K562 (cell line): Measurements from ENCODE around the gene SARS1. TPM values are rescaled to one million over a fixed set of nuclear protein-coding genes. Genes with fewer than 3 reads are reported as not detected.

Source experiments
- ARNT ChIP-seq, 2 experiments: fragments of 450-650 bp; IDR thresholded peaks; 2 replicates each; pipeline ENCODE4 v1.6.1; 2016; ENCODE audit warnings: mild to moderate bottlenecking in 1 of 2
- C11orf30 ChIP-seq: fragments of 450-650 bp; IDR thresholded peaks from 2 replicates; pipeline ENCODE4 v1.6.1; 2016; ENCODE audit warnings: low read depth, mild to moderate bottlenecking
- ELF1 ChIP-seq: fragments of 200-800 bp; sonication (Bioruptor generic); IDR thresholded peaks from 2 replicates; pipeline ENCODE4 v1.6.1; 2016; ENCODE audit warnings: missing genetic modification characterization, missing compliant biosample characterization
- GATA2 ChIP-seq: sonication (generic); formaldehyde crosslinking; IDR thresholded peaks from 2 replicates; pipeline ENCODE4 v1.4.0; 2020; ENCODE audit warnings: mild to moderate bottlenecking, missing genetic modification reagents
- HDAC1 ChIP-seq, 2 experiments: fragments of 450-650 bp; IDR thresholded peaks; 2 replicates each; pipeline ENCODE4 v1.6.1; 2016 to 2017; ENCODE audit warnings: inconsistent platforms in 1 of 2, mild to moderate bottlenecking in 1 of 2, moderate library complexity in 1 of 2
- KAT8 ChIP-seq: fragments of 450-650 bp; IDR thresholded peaks from 2 replicates; pipeline ENCODE4 v1.6.1; 2016; ENCODE audit warnings: low read depth, mild to moderate bottlenecking
- KLF16 ChIP-seq: IDR thresholded peaks from 2 replicates; pipeline ENCODE4 v1.6.1; 2016; ENCODE audit warnings: antibody characterized with exemption
- MAFK ChIP-seq: IDR thresholded peaks from 2 replicates; pipeline ENCODE4 v1.6.1; 2011; ENCODE audit warnings: low read length, improper control_type of control experiment
- MCM3 ChIP-seq: fragments of 450-650 bp; IDR thresholded peaks from 2 replicates; pipeline ENCODE4 v1.6.1; 2016
- MYC ChIP-seq, 2 experiments: fragments of 250-450 bp in 1 of 2; sonication (Bioruptor Pico) in 1 of 2; IDR thresholded peaks; 2 replicates each; pipeline versions ENCODE4 v1.5.1 to v1.6.1; 2012 to 2021; ENCODE audit warnings: low read depth in 2 of 2, borderline replicate concordance in 1 of 2, improper control_type of control experiment in 1 of 2, low read length in 1 of 2, mild to moderate bottlenecking in 1 of 2, moderate library complexity in 1 of 2
- POLR3G ChIP-seq: IDR thresholded peaks from 2 replicates; pipeline ENCODE4 v1.6.1; 2011; ENCODE audit not compliant: insufficient read length, insufficient replicate concordance; ENCODE audit errors: extremely low read depth
- RAD21 ChIP-seq, 2 experiments: fragments of 250-450 bp in 1 of 2; fragments of 450-650 bp in 1 of 2; sonication (Bioruptor Pico) in 1 of 2; formaldehyde crosslinking in 1 of 2; IDR thresholded peaks in 1 of 2; conservative IDR thresholded peaks in 1 of 2; 2 replicates each; pipeline versions ENCODE4 v1.4.0 to v1.8.0; 2020 to 2022; ENCODE audit warnings: mild to moderate bottlenecking in 2 of 2, moderate library complexity in 1 of 2
- RBM14 ChIP-seq: fragments of 200-400 bp; formaldehyde crosslinking; IDR thresholded peaks from 2 replicates; pipeline ENCODE4 v1.6.1; 2018; ENCODE audit warnings: low read depth, mild to moderate bottlenecking, low read length, moderate library complexity, borderline replicate concordance; ENCODE audit not compliant: insufficient read depth
- SMARCE1 ChIP-seq: fragments of 450-650 bp; IDR thresholded peaks from 2 replicates; pipeline ENCODE4 v1.7.1; 2016; ENCODE audit warnings: mild to moderate bottlenecking
- TRIM24 ChIP-seq, 2 experiments: fragments of 450-650 bp; IDR thresholded peaks; 2 replicates each; pipeline ENCODE4 v1.6.1; 2016
- YY1 ChIP-seq, 3 experiments: IDR thresholded peaks; 2 replicates each; pipeline ENCODE4 v1.6.1; 2011; ENCODE audit warnings: low read length in 2 of 3, mild to moderate bottlenecking in 2 of 3, moderate library complexity in 2 of 3, borderline replicate concordance in 1 of 3, control low read depth in 1 of 3, low read depth in 1 of 3; ENCODE audit not compliant: insufficient read depth in 3 of 3, insufficient replicate concordance in 2 of 3, control insufficient read depth in 1 of 3, insufficient read length in 1 of 3; ENCODE audit errors: extremely low read depth in 1 of 3
- ZNF140 ChIP-seq: fragments of 250-450 bp; sonication (Bioruptor Pico); IDR thresholded peaks from 2 replicates; pipeline ENCODE4 v1.8.0; 2021; ENCODE audit warnings: moderate library complexity, mild to moderate bottlenecking, inconsistent platforms
- polyA plus RNA-seq, 8 experiments: library from polyadenylated mRNA; depleted of rRNA in 4 of 8; stranded (reverse) in 5 of 8; unstranded in 3 of 8; fragments of >200 nt; fragmentation: Nextera tagmentation in 2 of 8; fragmentation: Illumina TruSeq in 1 of 8; extraction: Ambion mirVana in 2 of 8; extraction: Trizol in 1 of 8; gene quantifications; 2 replicates each; pipeline versions ENCODE4 v1.2.1 to v1.2.3, GENCODE V29; 2011 to 2014; ENCODE audit warnings: inconsistent platforms in 1 of 8, missing spikeins in 1 of 8
- total RNA-seq, 7 experiments: library from RNA; depleted of rRNA in 6 of 7; stranded (reverse); fragments of >200 nt in 6 of 7; fragmentation: Illumina TruSeq in 2 of 7; extraction: Trizol in 2 of 7; gene quantifications; 2 replicates each; pipeline versions ENCODE4 v1.2.1 to v1.2.3, GENCODE V29; 2011 to 2021; ENCODE audit warnings: low replicate concordance in 1 of 7
- TF ChIP-seq, protein P1 (sequence below): sonication (generic); formaldehyde crosslinking; IDR thresholded peaks from 2 replicates; pipeline ENCODE4 v1.9.0; 2022; ENCODE audit warnings: mild to moderate bottlenecking, missing genetic modification reagents
- TF ChIP-seq, protein P2 (sequence below): fragments of 450-650 bp; formaldehyde crosslinking; conservative IDR thresholded peaks from 2 replicates; pipeline ENCODE4 v1.4.0; 2022; ENCODE audit warnings: mild to moderate bottlenecking, missing genetic modification characterization
- TF ChIP-seq, protein P3 (sequence below): IDR thresholded peaks from 2 replicates; pipeline ENCODE4 v1.6.1; 2012; ENCODE audit warnings: low read depth, low read length, improper control_type of control experiment, borderline replicate concordance

SARS1 gene
- total and polyA plus RNA-seq, 9 of the 15 experiments (the other 6 are each of a cell fraction or from before 2014, with no cell fraction given), result 221 to 623 (median 254) TPM

DNA sequence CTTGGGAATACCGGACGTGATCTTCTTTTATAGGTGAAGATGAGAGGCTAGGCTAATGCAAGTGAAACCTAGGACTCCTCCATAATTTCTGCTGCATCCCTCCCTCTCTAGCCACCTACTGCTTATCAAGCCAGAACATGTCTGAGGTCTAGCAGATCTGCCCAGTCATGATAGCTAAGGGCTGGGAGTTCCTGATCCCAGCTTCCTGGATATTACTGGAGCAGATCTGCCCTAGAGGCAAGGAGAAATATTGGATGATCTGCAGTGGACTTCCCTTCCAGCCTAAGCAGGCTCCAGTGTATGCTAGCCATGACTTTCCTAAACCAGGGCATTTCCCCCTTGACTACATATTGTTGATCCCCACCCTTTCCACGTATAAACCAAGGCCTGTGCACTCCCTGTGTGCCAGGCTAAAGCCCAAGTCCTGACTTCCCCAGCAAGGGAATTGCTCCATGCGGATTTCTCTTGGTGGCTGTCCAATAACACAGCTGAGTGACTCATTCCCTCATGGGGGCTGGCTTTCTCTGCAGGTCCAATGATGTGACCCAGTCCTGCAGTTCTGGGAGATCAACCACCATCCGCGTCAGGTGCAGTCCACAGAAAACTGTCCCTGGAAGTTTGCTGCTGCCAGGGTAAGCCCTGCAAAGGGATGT, 15.5 kb upstream of the SARS1 start (continued):
- TF ChIP-seq ZNF140 (CRISPR knock-in tag), result no peak
- TF ChIP-seq, protein P1, sequence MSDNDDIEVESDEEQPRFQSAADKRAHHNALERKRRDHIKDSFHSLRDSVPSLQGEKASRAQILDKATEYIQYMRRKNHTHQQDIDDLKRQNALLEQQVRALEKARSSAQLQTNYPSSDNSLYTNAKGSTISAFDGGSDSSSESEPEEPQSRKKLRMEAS (CRISPR knock-in tag), result peak; percentile 13
- TF ChIP-seq MYC (IDR thresholded peaks at IDR 0.05; ENCODE audit: low read depth, low read length), result 0 out of 2 replicates have a peak, but pooled peaks have one; percentile 2
- no peak for TF ChIP-seq MYC (CRISPR knock-in tag; IDR thresholded peaks at IDR 0.05; ENCODE audit: borderline replicate concordance, low read depth)
- TF ChIP-seq, protein P2, sequence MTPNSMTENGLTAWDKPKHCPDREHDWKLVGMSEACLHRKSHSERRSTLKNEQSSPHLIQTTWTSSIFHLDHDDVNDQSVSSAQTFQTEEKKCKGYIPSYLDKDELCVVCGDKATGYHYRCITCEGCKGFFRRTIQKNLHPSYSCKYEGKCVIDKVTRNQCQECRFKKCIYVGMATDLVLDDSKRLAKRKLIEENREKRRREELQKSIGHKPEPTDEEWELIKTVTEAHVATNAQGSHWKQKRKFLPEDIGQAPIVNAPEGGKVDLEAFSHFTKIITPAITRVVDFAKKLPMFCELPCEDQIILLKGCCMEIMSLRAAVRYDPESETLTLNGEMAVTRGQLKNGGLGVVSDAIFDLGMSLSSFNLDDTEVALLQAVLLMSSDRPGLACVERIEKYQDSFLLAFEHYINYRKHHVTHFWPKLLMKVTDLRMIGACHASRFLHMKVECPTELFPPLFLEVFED (CRISPR knock-in tag), result no peak
- TF ChIP-seq MCM3, result no peak
- TF ChIP-seq GATA2, result peak; percentile 25
- TF ChIP-seq POLR3G, result no peak
- no peak for TF ChIP-seq KAT8
- peak in 1 of 3 experiments; percentile 23 for TF ChIP-seq YY1 (IDR thresholded peaks at IDR 0.05; ENCODE audit: borderline replicate concordance in 1 of 3, control insufficient read depth in 1 of 3, extremely low read depth in 1 of 3, insufficient read depth in 3 of 3, insufficient read length in 1 of 3, insufficient replicate concordance in 2 of 3, low read depth in 1 of 3, low read length in 2 of 3)
- TF ChIP-seq C11orf30, result peak; percentile 87
- peak; percentile 61 to 62; a peak in 2 of 4 replicates for TF ChIP-seq TRIM24 (IDR thresholded peaks at IDR 0.05)
- TF ChIP-seq ARNT (IDR thresholded peaks at IDR 0.05), result 0 out of 4 replicates have a peak, but pooled peaks of 1 of the 2 experiments have one; percentile 23
- peak; percentile 74 for TF ChIP-seq ELF1 (tag)
- peak; percentile 84 for TF ChIP-seq SMARCE1
- TF ChIP-seq RBM14, result no peak
- TF ChIP-seq, protein P3, sequence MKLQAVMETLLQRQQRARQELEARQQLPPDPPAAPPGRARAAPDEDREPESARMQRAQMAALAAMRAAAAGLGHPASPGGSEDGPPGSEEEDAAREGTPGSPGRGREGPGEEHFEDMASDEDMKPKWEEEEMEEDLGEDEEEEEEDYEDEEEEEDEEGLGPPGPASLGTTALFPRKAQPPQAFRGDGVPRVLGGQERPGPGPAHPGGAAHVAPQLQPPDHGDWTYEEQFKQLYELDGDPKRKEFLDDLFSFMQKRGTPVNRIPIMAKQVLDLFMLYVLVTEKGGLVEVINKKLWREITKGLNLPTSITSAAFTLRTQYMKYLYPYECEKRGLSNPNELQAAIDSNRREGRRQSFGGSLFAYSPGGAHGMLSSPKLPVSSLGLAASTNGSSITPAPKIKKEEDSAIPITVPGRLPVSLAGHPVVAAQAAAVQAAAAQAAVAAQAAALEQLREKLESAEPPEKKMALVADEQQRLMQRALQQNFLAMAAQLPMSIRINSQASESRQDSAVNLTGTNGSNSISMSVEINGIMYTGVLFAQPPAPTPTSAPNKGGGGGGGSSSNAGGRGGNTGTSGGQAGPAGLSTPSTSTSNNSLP, result peak; percentile 65; the same call in 1 of the 2 replicates
- peak; percentile 88 for TF ChIP-seq MAFK
- peak in 1 of 2 experiments; percentile 49; a peak in 1 of 4 replicates for TF ChIP-seq HDAC1 (IDR thresholded peaks at IDR 0.05)
- TF ChIP-seq RAD21 (CRISPR knock-in tag; conservative IDR thresholded peaks at IDR 0.05 in 1 of 2, IDR thresholded peaks at IDR 0.05 in 1 of 2), result no peak
- peak; percentile 85; the same call in 1 of the 2 replicates for TF ChIP-seq KLF16
- TF ChIP-seq, all 486 proteins: peak for 77
